HG02943 (cell line): ENCODE results near the gene MSMB.
A peak's percentile ranks its signal among the peaks of the same experiment; 100 is the strongest.

ENCODE experiments used
- ATAC-seq: cut with Tn5 transposase; IDR thresholded peaks from one replicate; pipeline ENCODE4 v1.9.1; 2021; ENCODE audit warnings: mild to moderate bottlenecking, low read depth, moderate library complexity; ENCODE audit not compliant: unreplicated experiment

MSMB gene

DNA sequence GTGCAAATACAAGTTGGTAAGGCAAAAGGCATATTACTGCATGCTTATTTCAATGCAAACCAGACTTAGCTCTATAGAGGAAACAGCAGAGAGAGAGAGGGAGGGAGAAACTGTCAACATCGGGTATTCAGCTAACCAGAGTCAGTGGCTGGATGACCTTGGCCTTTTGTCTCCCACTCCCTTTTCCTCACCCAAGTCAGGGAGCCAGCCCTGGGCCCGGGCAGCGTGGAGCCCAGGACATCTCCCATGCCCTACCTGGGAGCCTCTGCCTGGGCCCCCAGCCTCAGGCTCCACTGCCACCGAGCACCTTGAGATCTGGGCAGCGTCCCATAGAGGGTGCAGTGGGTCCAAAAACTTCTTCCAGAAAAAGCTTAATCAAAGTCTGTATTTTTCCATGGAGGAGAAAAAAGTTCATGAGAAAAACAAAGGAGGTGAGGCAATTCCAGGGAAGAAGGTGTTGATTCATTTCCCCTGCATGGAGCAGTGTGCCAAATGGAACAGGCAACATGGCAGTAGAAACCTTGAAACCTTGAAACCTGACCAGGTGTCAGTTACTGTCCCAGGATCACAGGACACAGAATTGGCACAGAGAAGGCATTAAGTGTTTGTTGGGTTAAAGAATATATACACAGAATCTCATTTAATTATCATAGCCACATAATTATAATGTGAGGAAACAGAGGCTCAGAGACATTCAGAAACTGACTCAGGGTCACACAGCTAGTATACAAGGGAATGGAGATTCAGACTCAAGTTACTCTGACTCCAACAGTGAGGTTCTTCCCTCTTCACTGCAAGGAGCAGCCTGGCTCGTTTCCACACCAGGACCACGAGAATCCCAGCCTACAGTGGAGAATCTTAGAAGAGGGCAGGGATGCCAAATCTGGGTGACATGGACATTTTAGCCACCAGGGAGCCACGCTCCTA is 9.9 kb downstream of the MSMB start:
- ATAC-seq = no peak

DNA sequence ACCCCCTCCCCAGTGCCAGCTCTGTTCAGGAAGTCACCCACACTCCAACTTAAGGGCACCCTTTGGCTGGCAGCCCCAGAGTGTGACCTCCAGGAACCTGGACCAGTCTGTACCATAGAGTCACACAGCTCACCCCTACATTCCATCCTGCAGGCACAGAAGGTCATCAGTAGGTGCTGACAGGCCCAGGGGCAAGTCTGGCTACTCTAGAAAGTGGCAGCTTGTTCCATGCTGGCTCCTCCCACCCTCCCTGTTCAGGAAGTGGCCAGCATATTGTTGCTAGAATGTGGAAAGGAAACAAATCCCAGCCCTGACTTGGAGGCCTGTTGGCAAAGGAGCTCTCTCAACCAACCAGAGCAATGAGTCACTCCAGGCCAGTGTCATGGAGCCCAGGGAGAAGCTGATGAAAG is 12.5 kb downstream of the MSMB start:
- ATAC-seq = no peak

DNA sequence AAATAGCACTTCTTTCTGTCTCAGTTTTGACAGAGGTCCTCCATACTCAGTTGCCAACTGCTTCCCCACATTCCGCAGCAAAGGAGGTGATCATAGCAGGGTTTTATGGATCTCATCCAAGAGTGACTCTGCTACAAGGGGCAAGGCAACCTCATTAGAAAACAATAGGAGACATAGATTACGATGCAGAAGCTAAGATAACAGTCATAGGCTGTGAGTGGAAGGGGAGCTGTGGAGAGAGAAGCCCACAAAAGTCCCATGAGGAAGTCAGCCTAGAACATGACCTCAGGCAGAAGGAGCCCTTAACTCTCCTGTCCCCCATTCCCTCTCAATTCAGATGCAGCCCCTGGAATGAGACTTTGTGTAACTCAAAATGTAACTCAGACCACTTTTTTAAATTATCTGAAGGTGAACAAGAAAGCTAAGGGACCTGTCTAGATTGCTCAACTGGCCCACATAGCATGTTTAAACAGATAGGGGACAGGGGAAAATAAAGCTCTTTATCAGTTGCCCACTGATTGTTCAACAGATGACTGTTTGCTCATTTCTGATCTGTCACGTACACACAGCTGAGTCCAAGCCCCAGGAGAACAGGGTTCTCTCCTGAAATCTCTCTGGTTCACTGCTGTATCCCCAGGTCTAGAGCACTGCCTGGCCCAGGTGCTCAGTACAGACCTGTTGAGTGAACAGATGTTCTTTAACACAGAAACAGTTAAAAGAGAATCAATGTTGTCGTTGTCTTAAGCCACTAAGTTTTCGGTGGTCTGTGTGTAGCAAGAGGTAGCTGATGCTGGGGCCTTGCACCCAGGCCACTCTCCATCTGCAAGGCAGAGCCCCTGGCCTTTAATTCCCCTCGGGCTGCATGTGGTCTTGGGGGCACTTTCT is 14.2 kb downstream of the MSMB start:
- ATAC-seq = no peak

DNA sequence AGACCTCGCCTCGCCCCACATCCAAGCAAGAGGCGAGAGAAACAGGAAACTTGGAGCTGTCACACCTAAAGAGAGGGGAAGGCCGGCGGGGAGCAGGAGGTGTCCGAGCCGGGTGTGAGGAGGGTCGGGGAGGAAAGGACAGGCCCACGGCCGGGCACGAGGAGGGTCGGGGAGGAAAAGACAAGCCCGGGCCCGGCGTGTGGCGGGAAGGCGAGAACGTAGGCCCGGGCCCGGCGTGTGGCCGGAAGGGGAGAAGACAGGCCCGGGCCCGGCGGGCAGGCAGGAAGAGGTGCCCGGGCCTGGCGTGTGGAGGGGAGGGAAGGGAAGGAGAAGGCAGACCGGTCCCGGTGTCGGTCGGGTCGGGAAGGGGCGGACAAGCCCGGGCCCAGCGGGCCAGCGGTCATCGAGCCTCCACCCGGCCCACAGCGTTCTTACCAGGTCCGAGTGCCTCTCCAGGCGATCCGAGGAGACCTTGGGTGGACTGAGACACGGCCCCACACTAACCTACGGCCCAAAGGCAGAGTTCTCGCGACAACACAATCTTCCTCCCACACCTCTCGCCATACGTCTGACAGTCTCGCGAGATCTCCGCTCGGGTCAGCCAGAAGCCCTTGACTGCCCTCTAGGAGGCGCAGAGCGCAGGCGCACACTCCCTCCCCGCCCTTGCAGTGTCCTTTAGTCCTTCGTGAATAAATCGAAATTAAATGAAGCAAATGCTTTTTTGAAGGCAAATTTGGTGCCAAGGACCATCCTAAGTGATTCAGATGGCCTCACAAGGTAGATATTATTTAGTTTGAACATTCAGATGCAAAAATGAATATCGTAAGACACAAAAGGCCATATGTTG is 15.8 kb downstream of the MSMB start, which contains the start of gene NCOA4:
Gene NCOA4 (minus strand): TSS at position 533 of the 847 bp plus-strand sequence. CDS start 13,943 bp downstream, outside the sequence.
- peak; percentile 97 for ATAC-seq

DNA sequence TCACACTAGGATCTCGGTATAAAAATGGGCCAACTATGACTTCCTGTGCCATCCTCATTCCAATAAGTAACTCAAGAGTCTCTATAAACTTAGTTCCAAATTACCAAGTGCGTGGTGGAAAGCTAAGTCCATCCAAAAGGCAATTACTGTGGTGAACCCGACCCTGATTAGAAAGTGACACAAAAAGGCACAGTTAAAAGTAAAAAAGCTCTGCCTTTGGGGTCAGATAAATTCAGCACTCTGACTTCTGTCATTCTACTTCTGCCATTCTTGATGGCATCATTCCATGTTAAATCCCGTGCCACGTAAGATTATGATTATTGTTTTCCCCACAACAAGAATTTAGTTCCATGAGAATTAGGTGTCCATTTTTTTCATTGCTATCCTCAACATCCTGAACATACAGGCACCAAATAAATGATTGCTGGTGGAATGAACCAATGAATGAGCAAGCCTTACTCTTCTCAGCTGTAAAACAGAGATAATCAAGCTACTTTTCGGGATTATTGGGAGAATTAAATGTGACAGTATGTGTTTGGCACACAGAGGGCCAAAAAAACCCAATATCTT is 16.5 kb downstream of the MSMB start:
- ATAC-seq = no peak

DNA sequence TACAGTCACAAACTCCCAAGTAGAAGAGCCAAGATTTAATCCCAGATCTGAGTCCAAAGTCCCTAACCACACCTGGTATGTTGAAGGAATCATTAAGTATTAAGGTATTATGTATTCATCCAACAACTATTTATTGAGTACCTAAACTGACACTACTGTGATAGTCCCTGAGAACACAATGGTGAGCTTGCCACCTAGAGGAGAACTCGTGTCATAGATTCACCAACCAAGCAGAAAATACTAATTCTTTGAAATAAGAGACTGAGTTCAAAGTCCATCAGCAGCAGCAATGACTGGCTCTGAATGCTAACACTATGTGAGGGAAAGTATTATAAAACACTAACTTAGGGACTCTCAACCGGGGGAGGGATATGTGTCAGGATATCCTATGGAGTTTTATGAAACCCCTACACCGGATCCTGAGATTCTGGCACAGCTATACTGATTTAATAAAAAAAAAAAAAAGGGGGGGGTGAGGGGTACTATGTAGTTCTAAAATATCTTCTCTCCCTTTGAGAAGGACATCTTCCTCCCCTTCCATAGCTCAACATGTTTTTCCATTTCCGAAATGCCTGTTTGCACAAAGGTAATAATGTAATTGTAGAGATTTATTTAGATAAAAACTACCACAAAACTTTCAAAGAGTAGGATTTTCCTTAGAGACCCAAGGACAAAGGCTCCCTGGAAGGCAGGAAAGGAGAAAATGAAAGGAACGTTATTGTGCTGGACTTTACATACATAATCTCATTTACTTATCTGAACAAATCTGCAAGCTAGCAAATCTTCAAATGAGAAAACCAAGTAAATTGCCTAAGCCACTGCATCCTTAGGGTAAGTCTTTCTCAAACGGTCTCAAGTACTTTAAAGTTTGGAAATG is 17.2 kb downstream of the MSMB start:
- no peak for ATAC-seq

DNA sequence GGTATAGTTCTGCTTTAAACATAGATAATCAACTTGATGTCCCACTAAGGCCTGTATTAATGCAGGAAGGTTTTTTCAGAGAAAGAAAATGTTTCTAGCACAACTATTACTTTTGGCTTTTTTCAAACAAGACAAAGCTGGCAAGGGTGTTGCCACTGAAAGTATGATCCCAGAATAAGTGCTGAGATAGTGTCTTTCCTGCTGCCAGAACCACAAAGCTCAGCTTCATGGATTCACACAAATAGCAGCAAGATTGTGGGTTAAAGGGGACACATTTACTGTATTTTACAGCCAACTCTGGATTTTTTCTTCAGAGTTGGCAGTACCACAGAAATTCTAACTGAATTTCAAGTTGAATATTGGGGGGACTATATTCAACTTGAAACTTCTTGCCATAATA is 20.0 kb downstream of the MSMB start:
- no peak for ATAC-seq

DNA sequence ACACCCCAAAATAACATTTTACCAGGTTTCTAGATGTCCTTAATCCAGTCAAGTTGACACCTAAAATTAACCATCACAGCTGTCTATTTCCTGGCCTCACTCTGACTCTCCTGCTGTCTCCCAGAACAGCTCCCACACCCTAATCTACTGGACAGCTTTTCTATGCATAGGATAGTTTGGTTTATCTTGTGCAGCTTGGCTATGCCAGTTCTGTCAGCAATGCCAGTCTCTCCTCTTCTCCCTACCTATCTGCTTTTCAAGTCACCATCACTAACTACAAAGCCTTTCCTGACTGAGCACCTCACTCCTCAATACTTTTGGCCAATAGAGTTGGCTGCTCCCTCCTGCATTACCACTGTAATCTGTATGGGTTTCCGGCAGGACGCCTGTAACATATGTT is 20.7 kb downstream of the MSMB start:
- ATAC-seq = no peak

DNA sequence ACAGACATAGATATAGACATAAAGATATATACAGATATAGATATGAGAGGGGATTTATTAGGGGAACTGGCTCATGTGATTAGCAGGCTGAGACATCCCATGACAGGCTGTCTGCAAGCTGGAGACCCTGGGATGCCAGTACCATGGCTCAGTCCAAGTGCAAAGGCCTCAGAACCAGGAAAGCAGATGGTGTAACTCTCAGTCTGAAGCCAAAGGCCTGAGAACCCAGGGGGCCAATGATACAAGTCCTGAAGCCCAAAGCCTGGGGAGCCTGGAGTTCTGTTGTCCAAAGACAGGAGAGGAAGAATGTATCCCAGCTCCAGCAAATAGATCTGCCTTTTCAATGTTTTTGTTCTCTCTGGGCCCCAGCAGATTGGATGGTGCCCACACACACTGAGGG is 21.1 kb downstream of the MSMB start:
- ATAC-seq = no peak

DNA sequence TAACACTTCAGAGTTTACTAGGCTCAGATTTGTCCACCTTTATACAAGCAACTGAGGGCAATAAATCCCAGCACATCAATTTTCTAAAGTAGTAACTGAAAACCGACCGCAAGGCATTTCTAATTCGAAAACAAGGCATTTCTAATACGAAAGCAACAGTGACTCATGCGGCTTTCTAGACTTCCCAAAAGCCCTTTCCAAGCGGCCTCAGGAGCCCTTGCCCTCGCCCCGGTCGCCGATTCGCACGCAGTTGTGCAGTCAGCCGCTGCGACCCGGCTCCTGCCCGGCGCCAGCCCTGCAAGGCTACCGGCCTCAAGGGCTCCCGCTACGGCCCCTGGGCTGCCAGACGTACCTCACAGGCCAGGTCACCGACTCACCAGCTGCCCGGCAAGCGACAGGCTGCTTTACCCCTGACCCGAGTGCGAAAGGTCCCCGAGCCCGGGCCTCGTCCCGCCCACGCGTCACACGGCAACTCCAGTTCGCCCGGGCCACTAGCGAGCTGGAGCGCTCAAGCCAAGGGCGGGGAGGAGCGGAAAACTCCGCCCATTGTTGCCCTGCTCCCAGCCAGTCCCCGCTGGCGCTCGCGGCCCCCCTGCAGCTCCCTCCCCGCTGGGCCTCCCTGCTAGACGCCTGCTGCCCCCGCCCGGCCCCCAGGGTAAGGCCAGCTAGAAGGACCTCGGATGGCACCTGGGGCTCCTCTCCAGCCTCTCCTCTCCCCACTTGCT is 22.9 kb downstream of the MSMB start:
- ATAC-seq = peak; percentile 92

DNA sequence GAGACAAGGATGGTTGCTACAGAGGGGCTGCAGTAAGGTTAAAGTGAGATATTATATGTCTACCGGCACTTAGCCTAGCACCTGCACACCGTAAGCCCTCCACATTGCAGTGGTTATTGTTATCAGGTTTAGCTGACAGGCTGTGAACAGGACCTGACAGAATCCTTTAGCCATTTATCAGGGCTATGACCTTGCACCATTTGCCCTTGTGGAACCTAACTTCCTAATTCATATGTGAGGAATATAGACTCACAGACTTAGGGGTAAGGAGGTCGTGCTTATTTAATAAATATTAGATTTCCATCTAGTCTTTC is 25.8 kb downstream of the MSMB start:
- no peak for ATAC-seq

DNA sequence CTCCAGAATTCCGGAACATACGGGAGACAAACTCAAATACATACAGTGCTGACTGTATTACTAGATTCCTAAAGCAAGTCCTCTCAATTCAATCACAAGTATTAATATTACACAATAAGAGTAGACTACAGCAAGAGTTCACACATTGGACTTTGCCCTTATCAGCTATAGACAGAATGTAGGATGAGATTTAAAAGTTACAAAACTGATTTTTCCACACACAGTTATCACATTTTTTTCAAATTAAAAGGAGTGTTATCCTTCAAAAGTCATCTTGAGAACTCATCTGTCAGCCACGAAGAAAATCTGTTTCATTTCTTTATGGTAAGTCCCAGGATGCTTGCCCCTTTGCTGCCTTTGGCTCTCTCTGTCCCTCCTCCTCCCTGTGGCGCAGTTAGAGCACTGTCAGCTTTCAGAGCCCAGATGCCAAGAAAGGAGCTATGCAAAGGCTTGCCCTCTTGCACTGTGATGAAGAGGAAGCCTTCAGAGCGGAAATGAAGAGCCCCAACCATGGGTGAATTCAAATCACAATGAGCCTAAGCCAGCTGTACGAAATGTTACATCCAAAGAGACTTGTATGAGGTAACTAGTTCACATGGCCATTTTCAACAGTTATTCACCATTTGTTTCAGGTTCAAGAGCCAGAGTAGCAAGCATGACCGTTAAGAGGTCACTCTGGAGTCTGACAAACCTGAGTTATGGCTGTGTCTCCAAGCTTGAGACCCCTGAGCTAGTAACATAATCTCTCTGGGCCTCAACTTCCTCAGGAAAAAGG is 26.3 kb downstream of the MSMB start:
- no peak for ATAC-seq

DNA sequence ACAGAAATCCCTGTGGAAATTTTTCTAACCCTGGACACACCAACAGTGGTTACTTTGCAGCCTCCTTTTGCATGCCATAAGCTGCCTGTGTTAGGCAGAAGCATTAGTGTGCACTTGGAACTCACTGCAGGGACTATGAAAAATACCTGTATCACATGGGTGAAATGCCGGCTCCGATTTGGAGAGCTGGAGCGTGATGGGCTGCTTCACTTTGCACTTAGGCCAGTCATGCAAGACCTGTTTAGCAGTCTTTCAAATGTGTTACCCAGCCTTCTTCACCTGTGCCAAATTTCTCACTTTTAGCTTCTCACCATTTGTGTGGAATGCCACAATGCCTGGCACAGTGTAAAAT is 26.9 kb downstream of the MSMB start:
- no peak for ATAC-seq

DNA sequence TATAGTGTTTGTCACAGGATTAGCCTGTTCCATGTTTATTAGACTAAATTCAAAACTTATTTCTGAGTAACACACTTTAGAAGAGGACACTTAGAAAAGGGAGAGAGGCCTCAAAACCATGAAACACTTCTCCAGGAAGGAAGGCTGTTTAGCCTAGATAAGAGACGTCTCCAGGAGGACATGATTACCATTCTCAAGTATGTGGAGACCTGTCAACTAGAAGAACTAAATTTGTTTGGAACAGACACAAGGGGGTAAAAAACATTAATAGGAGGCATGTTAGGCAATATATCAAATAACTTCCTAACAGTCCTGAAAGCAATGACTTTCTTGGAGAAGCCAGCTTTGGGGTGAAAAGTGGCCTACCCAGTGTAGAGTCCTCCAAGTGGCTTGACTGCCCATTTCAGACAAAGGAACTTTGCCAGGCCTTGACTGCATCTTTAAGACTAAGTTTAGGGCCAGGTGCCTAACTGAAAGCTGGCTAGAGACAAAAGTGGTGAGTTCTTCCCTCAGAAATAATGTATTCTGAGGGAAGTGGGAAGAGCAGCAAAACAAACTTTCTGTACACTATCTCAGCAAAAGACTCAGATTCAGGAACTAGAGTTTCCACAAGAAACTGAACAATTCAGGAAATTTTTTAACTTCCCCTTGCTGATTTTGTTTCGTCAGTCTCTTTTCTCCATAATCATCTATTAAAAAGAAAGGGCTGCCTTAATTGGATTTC is 27.5 kb downstream of the MSMB start:
- ATAC-seq = no peak

DNA sequence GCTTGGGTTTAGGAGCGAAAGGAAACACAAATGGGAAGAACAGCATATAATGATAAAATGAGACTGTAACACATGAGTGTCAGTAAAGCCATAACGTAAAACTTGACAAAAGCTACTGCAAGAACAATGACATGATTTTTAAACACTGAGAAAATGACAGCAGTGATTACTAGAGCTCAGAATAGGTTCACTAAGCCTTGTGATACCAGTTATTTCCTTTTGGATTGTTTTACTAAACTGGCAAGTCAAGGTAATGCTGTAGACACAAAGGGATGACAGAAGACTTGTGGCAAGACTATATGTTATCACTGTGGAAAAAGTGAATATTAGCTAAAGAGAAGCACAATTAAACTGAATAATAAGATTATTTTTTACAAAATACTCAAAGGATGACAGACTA is 28.3 kb downstream of the MSMB start:
- ATAC-seq = no peak

DNA sequence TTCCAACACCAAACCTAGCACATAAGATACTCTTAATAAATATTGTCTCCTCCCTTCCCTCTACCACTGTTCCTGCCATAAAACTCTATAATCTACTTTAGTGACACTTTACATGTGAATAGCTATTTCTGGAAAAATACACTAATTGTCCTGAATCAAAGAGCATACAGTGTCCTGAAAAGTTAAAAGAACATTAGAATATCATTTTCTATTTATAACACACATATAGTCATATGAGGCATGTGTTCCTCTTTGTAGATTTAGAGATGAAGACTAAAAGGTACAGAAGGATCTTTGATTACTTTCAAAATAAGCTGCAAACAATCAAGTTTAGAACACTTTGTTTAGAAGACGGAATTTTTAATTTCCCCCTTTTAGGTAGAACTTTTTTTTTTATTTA is 29.3 kb downstream of the MSMB start:
- ATAC-seq = no peak

DNA sequence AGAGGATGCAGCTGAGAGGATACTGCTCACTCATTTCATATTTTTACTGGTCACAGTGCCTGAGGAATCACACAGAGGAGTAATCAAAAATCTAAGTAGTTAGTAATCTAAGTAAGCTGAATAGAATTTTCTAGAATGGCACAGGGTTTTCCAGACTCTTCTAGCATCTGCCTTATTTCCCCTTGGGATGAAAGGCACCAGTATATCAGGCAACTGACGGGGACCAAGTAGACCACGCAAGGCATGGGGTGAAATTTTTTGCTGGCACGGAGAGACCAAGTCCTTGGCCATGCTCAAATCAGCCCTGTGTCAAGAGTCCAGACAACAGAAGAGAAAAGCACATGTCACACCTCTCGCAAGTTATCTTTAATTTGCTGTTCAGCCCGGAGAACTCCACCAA is 29.9 kb downstream of the MSMB start:
- ATAC-seq = no peak
